Heart left ventricle (tissue), 16 donors: ENCODE results near the gene LAPTM4A. TPM values are rescaled to one million over a fixed set of nuclear protein-coding genes. Genes with fewer than 3 reads are reported as not detected.
"Not testable (repeated sequence)": the region's sequence is repeated elsewhere in the genome, so short reads cannot be mapped to it uniquely, and the experiment has no call there.

ENCODE experiments used
- ATAC-seq, 4 donors: fragments of 200-7000 bp; cut with Tn5 transposase; one replicate each; pipeline ENCODE4 v1.9.1; 2020 to 2022; ENCODE audit warnings: moderate library complexity in 4 of 4, mild to moderate bottlenecking in 3 of 4, moderate number of reproducible peaks in 1 of 4
- DNase-seq, 5 donors: peaks; one replicate each; pipeline ENCODE4 v3.0.0-alpha.2; 2020
- H3K27ac ChIP-seq, 12 donors: fragments of 200-600 bp; sonication (generic) in 4 of 12; one replicate each; pipeline versions ENCODE4 v1.5.0 to v1.8.0; 2016 to 2022; ENCODE audit warnings: mild to moderate bottlenecking in 2 of 12
- H3K27me3 ChIP-seq, 9 donors: fragments of 200-600 bp; sonication (generic) in 2 of 9; one replicate each; pipeline versions ENCODE4 v1.5.1 to v1.8.0; 2016 to 2022; ENCODE audit warnings: mild to moderate bottlenecking in 3 of 9
- H3K36me3 ChIP-seq, 9 donors: fragments of 200-600 bp; sonication (generic) in 2 of 9; one replicate each; pipeline versions ENCODE4 v1.5.0 to v1.8.0; 2018 to 2022; ENCODE audit warnings: mild to moderate bottlenecking in 2 of 9
- H3K4me1 ChIP-seq, 12 donors: fragments of 200-600 bp; sonication (generic) in 4 of 12; one replicate each; pipeline versions ENCODE4 v1.5.0 to v1.8.0; 2016 to 2022; ENCODE audit warnings: mild to moderate bottlenecking in 3 of 12
- H3K4me3 ChIP-seq, 12 donors: fragments of 200-600 bp; sonication (generic) in 4 of 12; one replicate each; pipeline versions ENCODE4 v1.5.0 to v1.8.0; 2017 to 2022; ENCODE audit warnings: mild to moderate bottlenecking in 9 of 12, moderate library complexity in 4 of 12
- H3K9me3 ChIP-seq, 12 donors: fragments of 200-600 bp; sonication (generic) in 4 of 12; one replicate each; pipeline versions ENCODE4 v1.5.0 to v1.8.0; 2016 to 2022; ENCODE audit warnings: mild to moderate bottlenecking in 1 of 12
- POLR2A ChIP-seq, 2 donors: fragments of 450-650 bp; IDR thresholded peaks; one replicate each; pipeline ENCODE4 v1.6.1; 2017; ENCODE audit warnings: antibody characterized with exemption in 2 of 2, mild to moderate bottlenecking in 2 of 2, moderate library complexity in 2 of 2
- WGBS, 4 donors: extraction: QIAGEN DNeasy Blood & Tissue Kit in 2 of 4; methylation state at CpG; one replicate each; pipeline versions ENCODE4 v1.1.5 to v1.1.7; 2013 to 2018; 5-methylcytosine and 5-hydroxymethylcytosine counted together
- intact Hi-C, 10 donors: fragments of 100-400 bp; cut with DNase I; formaldehyde crosslinking; loops; one replicate each; pipeline versions ENCODE4 v1.11.1 to v1.14.2; 2022
- polyA plus RNA-seq, 2 donors: library from polyadenylated mRNA; stranded (reverse); fragments of 200-250 nt; gene quantifications; one replicate each; pipeline ENCODE4 v1.2.3, GENCODE V29; 2013
- total RNA-seq, 9 donors: library from RNA; depleted of rRNA in 2 of 9; stranded (reverse); fragments of >200 nt in 2 of 9; fragmentation: NEBNext Ultra II Directional in 3 of 9; extraction: Animal tissue kit (Norgen Biotek cat#: 25700) in 3 of 9; gene quantifications; one replicate each; pipeline versions ENCODE4 v1.1.0 to v1.2.4, GENCODE V29; 2016 to 2023
- TF ChIP-seq, protein P1 (sequence below), 12 donors: fragments of 200-600 bp; sonication (generic) in 4 of 12; IDR thresholded peaks; one replicate each; pipeline versions ENCODE4 v1.5.0 to v1.8.0; 2018 to 2022; ENCODE audit warnings: antibody characterized with exemption in 12 of 12, mild to moderate bottlenecking in 5 of 12
- donor health status: ischemic (EF 13 %, LVEDD 7.1; RV severe dilation, severe dysfunction).
- donor health status: healthy with polysubstance abuse.
- donor health status: DM: no; HTN: yes; CAD: no.
- donor health status: DM: no; HTN: no; CAD: no.
- donor health status: ischemic (EF 25% LVEDD 6.9; RV normal size, moderate dysfunction).
- donor health status: ischemic (EF 25% LVEDD 5.7; RV mildly dilated, moderate dysfunction).
- donor health status: healthy.
- donor health status: DM: yes; HTN: yes; CAD: no.
- donor health status: ischemic (EF 35%, LVEDD 5.7; RV mildly dilated, moderate dysfunction).
- donor health status: nonischemic (EF 11% LVEDD 7.7; RV severe dilation, severe dysfunction).
- donor health status: DM: yes; HTN: yes; CAD: no.
- donor health status: PGD.
- donor health status: ischemic (EF 29% LVEDD 5.4; RV normal size, mild dysfunction).
- donor health status: nonischemic (EF 23%, LVEDD 6.1; RV moderate dilation, normal function).

The LAPTM4A gene
- total and polyA plus RNA-seq, 11 donors, result 107 to 241 (median 177) TPM

DNA sequence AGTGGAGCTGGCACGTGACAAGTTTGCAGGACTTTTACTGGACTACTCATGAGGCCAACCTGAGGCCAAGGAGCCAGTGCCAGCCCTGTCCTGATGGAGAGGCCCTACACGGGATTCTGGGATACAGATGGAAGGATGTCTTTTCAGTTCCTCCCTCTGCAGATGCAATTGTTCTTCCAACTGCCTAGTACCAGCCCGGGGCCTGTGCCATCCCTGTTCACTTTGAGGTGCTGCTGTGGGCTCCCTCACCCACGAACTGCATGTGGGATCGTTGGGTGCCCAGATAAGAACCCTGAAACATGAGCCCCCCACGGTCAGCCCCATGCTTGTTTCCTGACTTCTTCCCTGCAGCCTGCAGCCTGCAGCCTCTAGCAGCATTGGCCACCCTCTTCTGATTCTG is 25.3 kb upstream of the LAPTM4A start:
- DNase-seq (no peak), ATAC-seq (no peak)
- H3K27me3 ChIP-seq, result no peaks in the 10 kb centered on the region
- no peaks in the 10 kb centered on the region for H3K36me3 ChIP-seq
- intact Hi-C loops, result no loop called here
- peaks cover 0 to 5% (median 0%) of the 10 kb centered on the region in 12 donors for H3K9me3 ChIP-seq
- H3K4me3 ChIP-seq, result no peak overlapping the region
- peaks cover 0 to 31% (median 17%) of the 10 kb centered on the region in 12 donors for H3K4me1 ChIP-seq
- no peak overlapping the region for H3K27ac ChIP-seq
- WGBS, 4 donors, result 84 to 88% (median 87%) methylated on average over 6 of the region's 6 CpGs
- TF ChIP-seq, protein P1, sequence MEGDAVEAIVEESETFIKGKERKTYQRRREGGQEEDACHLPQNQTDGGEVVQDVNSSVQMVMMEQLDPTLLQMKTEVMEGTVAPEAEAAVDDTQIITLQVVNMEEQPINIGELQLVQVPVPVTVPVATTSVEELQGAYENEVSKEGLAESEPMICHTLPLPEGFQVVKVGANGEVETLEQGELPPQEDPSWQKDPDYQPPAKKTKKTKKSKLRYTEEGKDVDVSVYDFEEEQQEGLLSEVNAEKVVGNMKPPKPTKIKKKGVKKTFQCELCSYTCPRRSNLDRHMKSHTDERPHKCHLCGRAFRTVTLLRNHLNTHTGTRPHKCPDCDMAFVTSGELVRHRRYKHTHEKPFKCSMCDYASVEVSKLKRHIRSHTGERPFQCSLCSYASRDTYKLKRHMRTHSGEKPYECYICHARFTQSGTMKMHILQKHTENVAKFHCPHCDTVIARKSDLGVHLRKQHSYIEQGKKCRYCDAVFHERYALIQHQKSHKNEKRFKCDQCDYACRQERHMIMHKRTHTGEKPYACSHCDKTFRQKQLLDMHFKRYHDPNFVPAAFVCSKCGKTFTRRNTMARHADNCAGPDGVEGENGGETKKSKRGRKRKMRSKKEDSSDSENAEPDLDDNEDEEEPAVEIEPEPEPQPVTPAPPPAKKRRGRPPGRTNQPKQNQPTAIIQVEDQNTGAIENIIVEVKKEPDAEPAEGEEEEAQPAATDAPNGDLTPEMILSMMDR (IDR thresholded peaks at IDR 0.05), result no peak
- TF ChIP-seq POLR2A (IDR thresholded peaks at IDR 0.05), result no peak

DNA sequence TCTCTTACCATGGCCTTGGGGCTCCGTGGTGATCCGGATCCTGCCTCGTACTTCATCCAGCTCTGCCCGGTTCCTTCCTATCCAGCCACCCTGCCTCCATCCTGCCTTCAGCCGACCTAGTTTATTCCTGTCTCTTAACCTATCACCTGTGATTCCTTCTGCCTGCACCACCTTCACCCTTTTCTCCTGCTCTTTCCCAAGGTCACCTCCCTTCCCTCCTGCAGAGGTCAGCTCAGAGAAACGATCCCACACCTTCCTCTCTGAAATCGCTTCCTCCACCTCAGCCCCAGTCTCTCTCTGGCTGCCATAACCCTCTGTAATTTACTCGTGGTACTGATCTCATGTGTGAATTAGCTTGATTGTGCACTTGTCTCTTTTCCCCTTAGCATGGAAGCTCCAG is 23.5 kb upstream of the LAPTM4A start:
- Histone ChIP-seq H3K4me3 (no peak overlapping the region), H3K36me3 (no peaks in the 10 kb centered on the region), H3K27me3 (no peaks in the 10 kb centered on the region), H3K4me1 (peaks cover 0 to 43% (median 26%) of the 10 kb centered on the region in 12 donors), H3K9me3 (peaks cover 0 to 5% (median 0%) of the 10 kb centered on the region in 12 donors), H3K27ac (peak overlapping the region in 11 of 12 donors; percentile 34 to 92 (median 83))
- ATAC-seq (no peak), DNase-seq (no peak)
- WGBS, 4 donors, result 64 to 75% (median 72%) methylated on average over 8 of the region's 8 CpGs
- TF ChIP-seq, protein P1 (IDR thresholded peaks at IDR 0.05), result no peak
- TF ChIP-seq POLR2A (IDR thresholded peaks at IDR 0.05), result no peak
- intact Hi-C loops, result loop anchor here in 1 of 10 donors (5.0 kb wide), 1 partner anchor 43 kb away; no protein-coding TSS in a partner anchor

DNA sequence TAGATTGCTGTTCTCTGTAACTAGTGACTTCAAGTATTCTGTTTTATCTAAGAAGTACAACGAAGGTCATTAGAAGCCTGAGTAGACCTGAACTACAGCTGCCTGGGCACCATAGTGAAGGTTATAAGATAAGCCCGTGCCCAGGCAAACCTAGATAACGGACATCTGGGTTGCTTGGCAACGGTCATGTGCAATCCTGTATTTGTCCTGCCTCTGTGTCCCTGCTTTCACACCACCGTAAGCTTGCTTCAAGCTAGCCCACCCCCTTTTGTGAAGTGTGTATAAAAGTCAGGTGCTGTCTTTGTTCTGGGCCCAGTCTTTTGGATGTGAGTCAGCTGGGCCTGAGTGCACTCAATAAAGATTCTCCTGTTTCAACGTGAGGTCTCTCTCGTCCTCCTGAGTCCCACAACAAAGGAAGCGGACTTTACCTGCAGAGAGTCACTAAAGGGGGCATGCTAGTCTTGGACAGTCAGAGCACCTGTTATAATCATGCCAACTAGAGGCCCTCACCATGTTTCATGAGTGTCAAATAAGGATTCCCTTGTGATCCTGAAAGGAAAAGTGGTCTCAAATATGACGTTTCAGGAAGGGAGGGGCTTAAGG is 22.7 kb upstream of the LAPTM4A start:
- 31 to 39% (median 33%) methylated on average over 9 of the region's 9 CpGs for WGBS, 4 donors
- not testable (repeated sequence) for H3K9me3 ChIP-seq, H3K36me3 ChIP-seq, H3K4me3 ChIP-seq, H3K27me3 ChIP-seq
- Histone ChIP-seq H3K4me1 (peaks cover 0 to 43% (median 26%) of the 10 kb centered on the region in 12 donors), H3K27ac (peak overlapping the region; percentile 30 to 92 (median 82))
- DNase-seq (peak in 3 of 5 donors; percentile 44 to 78 (median 69)), ATAC-seq (peak in 1 of 4 donors; percentile 11)
- intact Hi-C loops, result loop anchor here in 1 of 10 donors (5.0 kb wide), 1 partner anchor 42 kb away; no protein-coding TSS in a partner anchor

DNA sequence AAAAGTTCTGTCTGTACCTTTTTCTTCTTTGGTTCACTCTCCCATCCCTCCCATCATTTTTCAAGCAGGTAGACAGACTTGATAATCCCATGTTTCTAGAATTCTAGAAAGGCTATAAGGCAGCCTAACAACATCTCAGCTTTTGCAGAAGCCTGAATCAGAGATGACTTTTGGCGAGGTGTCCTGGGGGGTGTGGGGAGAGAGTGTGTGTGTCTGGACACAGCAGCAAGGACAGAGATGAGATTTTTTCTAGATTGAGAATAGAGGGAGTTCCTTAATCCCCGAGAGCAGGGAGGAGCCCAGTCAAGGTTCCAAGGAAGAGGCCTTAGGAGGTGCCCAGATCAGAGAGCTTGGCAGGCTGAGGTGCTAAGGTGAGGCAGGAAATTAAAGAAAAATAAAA is 22.0 kb upstream of the LAPTM4A start:
- ATAC-seq, result no peak
- Histone ChIP-seq H3K27me3 (no peaks in the 10 kb centered on the region), H3K4me3 (no peak overlapping the region), H3K36me3 (no peaks in the 10 kb centered on the region), H3K4me1 (peaks cover 0 to 48% (median 26%) of the 10 kb centered on the region in 12 donors), H3K27ac (peak overlapping the region; percentile 30 to 92 (median 82)), H3K9me3 (peaks cover 0 to 5% (median 0%) of the 10 kb centered on the region in 12 donors)
- intact Hi-C loops, result loop anchor here in 2 of 10 donors (2.0 to 5.0 kb wide), 2 partner anchors 23 to 41 kb away; partner anchors contain the start of gene LAPTM4A (in 1 of the 2)
- WGBS, 4 donors, result 57 to 66% (median 59%) methylated on average over 2 of the region's 2 CpGs
- no peak for TF ChIP-seq POLR2A (IDR thresholded peaks at IDR 0.05)
- TF ChIP-seq, protein P1 (IDR thresholded peaks at IDR 0.05), result no peak
- no peak for DNase-seq
